HL-60/S4 treated with phorbol 12-myristate 13-acetate at 8.2 ng/mL for 4 days and 3 days (cell line): Measurements from ENCODE around the gene TSPAN15.
"Not testable (repeated sequence)": the region's sequence is repeated elsewhere in the genome, so short reads cannot be mapped to it uniquely, and the experiment has no call there.

Source experiments
- in situ Hi-C: fragments of 300-500 bp; cut with MboI; formaldehyde crosslinking; loops from 2 replicates; pipeline ENCODE4 v1.15.0; 2022; ENCODE audit warnings: low sequenced_read_pairs

TSPAN15 gene

GRCh38 chr10:69439350-69439739, 11.9 kb upstream of the TSPAN15 start:
- in situ Hi-C loops: no loop called here

DNA sequence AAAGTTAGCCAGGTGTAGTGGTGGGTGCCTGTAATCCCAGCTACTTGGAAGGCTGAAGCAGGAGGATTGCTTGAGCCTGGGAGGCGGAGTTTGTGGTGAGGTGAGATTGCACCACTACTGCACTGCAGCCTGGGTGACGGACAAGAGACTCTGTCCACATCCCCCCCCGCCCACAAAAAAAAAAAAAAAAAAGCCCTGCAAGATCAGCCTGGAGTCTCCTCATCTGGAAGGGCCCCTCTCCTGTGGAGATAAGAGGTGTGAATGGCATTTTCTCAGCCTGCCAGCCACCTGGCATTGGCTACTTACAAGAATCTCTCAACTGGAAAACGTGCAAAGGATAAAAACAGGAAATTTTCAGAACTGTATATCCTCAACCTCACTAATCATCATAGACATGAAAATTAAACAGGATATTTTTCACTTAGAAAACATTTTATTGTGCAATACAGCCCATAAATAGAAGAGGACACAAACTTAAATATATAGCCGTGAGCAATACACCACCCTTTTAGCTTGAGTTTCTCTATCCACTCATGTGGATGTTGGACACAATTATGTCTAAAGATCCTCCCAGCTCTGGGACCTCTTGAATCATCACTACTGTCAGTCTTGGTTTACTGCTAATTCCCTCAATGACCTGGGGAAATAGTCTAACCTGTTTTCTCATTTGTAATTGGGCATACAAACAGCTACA, 11.3 kb upstream of the TSPAN15 start:
- in situ Hi-C loops: no loop called here

- in situ Hi-C loops: no loop called here
Observed at GRCh38 chr10:69443354-69443753, 7.9 kb upstream of the TSPAN15 start.

DNA sequence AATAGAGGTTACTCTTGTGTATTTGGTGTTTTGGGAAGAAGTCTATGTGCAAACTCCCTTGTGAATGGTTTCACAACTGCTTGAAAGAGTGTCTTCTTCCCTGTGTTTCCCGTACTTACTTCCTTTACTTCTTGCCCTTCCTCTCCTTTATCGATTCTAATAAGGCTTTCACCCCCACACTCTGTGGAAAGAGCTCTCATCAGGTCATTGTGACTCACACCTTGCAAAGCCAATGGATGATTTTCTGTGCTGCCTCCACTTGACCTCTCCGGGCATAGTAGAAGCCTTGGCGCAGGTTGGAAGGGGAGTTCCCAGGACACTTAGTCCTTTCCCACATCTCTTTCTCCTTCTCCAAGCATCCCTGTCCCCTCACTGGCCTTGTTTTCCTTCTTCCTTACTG, 6.2 kb upstream of the TSPAN15 start:
- in situ Hi-C loops: no loop called here

- in situ Hi-C loops: no loop called here
Observed at GRCh38 chr10:69446229-69446628, 5.0 kb upstream of the TSPAN15 start.

DNA sequence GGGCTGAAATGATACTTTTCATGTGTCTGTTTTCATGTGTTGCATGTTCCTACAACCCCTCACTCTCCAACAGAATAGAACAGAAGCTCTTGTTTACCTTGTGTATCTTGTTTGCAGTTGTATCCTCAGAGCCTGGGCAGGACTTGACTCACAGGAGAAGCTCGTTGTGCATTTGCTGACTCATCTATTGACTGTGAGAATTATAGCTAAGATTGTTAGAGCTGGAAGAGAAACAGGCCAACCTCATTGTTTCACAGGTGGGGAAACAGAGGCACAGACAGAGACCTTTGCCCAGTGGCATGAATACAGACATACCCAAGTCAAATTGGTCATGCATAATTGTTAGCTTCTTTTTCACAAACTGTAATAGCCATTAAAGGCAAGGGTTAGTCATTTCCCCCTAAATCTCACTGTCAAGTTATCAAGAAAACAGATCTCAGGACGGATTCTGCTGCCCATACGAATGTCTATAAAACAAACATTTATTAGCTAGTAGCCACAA, 4.6 kb upstream of the TSPAN15 start:
- in situ Hi-C loops: no loop called here

GRCh38 chr10:69449841-69450240, 1.4 kb upstream of the TSPAN15 start:
- in situ Hi-C loops: no loop called here

DNA sequence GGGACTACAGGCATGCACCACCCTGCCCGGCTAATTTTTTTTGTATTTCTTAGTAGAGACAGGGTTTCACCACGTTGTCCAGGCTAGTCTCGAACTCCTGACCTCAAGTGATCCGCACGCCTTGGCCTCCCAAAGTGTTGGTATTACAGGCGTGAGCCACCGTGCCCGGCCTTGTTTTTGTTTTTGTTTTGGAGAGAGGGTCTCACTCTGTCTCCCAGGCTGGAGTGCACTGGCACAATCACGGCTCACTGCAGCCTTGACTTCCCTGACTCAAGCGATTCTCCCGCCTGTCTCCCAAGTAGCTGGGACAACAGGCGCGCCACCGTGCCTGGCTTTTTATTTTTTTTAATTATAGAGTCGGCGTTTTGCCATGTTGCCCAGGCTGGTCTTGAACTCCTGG, 870 bp upstream of the TSPAN15 start:
- in situ Hi-C loops: not testable (repeated sequence)

GRCh38 chr10:69451784-69452251, 553 bp downstream of the TSPAN15 start:
- in situ Hi-C loops: no loop called here

DNA sequence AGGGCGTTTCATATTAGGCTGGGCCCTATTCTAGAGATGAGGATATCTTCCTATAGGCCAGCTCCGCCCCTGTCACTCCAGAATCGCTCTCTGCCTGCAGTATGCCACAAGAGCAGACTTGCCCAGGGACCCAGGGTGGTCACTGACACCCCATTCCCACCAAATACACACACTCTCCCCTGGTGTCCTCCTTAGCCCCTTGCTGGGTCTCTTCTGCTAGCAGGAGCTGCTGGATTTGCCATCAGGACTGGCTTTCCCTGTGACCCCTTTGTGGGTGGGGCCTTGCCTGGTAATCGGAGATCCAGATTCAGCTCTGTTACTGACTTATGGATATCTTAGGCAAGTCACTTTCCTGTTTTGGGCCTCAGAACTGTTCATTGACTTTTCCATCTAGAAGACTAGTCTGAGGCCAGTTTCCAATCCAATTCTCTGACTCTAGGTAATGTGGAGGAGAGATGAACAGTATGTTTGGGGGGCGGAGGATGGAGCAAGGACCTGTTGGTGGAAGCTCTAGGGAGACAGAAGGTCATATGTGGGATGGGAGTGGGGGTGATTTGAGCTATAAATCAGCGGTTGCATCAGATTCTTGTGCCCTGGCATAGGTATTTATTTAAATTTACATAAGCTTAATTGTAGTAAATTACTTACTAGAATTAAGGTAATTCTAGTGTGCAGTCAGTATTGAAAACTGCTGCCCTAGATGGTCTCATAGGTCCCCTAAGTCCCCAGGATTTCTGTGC, 1.6 kb downstream of the TSPAN15 start:
- in situ Hi-C loops: no loop called here

DNA sequence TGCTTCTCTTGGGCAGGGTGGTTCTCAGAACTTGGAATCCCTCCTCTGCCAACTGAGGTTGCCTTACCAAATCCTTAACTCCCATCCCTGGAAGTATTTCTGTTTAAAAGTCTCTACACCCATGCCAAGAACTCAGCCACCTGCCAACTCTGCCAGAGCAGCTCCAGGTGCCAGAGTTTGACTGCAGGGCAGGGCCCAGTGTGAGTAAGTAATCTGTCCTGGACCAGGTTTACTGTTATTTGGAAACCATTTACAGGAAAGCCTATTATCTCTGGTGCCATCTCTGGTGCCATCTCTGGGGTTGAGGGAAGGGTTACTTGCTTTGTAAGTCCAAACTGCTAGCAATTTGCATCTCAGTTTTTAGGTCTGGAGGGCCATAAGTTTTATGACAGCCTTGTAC, 2.5 kb downstream of the TSPAN15 start:
- in situ Hi-C loops: no loop called here

- in situ Hi-C loops: no loop called here
Observed at GRCh38 chr10:69455006-69455763, 3.9 kb downstream of the TSPAN15 start.

DNA sequence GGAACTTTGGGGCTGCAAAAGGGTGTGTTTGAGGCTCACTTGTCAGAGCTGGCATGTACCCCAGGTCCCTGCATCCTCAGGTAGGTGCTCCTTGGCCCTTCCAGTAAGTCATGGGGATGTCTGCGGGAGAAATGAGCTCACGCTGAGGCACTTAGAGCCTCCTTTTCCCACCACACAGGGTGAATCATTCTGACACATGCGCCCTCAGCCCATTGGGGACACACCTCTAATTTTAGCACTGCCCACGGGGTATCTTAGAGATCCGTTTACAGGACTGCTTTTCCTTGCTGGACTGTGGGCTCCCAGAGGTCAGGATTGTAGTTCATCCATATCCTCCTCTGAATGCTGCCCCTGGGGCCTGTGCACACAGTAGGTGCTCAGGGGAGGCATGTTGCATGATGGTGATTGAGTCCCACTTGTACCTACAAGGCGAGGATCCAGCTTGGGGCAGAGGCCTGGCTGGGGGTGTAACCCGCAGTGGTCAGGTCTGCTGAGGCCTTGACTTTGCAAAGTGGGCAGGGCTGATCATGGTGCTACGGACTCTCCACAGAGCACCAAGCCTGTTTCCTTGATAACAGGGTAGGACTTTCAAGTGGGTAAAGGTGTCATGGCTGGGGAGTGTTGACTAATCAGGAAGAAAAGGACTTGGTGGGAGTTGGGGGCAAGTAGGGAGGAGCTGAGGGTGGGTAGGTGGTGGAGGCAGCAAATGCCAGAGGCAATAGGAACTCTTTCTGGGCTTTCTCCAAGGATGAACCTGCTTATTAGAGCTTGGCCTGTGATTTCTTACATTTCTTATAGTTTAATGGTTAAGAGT, 5.8 kb downstream of the TSPAN15 start:
- in situ Hi-C loops: no loop called here

DNA sequence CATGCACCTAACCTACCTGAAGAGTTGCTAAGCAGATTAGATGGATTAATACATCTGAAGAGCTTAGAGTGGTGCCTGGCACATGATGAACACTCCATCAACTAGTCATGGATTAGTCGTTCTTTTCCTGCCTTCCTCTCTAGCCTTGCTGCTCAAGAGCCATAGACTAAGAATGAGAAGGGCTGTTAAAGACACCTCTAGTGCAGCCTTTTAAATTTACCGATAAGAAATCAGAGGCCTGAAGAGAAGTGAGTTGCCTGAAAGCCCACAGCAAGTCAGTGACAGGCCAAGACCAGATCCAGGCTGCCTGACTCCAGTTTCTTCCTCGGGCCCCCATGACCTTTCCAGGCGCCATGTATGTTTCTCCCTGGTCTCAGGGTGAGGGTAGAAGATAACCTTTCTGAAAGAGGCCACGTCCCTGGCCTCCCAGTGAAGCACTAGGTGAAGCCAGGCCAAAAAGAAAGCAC, 6.5 kb downstream of the TSPAN15 start:
- in situ Hi-C loops: no loop called here

DNA sequence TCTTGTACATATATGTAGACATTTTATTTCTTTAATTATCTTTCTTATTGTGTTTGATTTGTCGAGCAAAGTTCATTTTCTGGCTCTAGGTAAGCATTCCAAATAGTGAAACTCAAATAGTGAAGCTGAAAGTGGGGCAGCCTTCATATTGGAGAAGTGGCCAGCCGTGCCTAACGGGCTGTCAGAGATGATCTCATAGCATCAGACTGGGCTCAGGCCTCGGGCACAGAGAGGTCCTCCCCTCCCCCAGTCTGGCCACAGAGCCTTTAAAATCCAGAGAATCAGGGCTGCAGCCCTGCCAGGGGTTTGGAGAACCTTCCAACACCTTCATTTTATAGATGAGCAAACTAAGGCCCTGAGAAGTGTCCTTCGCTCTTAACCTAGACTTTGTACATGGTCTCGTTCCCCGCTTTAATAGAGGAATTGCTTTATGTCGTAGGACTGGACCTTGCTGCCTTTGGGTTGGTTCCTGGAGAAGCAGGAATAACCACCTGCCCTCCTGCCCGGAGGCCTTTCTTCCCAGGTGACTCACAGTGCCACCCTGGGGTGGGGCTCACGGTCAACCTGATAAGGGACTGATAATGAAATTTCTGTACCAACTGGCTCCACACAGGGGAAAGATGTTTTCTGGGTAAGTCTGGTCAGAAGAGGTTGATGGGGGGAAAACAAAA, 7.3 kb downstream of the TSPAN15 start:
- in situ Hi-C loops: no loop called here

DNA sequence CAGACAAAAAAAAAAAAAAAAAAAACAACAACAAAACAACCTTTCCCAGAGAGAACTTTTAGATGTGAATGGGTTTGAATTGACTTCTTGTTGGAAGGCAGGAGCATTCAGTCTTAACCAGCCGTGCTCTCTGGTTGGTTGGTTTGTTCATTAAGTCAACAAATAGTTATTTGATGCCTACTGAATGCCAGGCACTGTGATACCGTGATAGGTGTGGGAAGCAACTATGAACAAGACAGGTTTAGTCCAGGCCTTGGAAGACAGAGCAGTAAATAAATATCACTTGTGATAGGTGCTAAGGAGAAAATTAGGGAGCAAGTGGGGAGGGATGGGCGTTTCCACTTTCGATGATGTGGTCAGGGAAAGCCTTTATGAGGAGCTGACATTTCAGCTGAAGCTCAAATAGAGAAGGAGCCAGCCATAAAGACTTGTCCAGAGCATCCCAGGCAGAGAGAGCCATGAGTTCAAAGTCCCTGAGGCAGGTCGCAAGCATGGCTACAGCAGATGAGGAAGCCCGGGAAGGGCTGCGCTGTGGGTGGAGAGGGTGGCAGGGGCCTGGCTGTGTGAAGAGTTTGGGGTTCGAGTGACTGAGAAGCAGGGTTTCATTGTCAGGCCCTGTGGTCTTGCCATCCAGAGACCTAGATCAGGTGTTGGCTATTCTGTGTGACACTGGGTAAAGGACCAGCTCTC, 8.0 kb downstream of the TSPAN15 start:
- in situ Hi-C loops: no loop called here

GRCh38 chr10:69459893-69460575, 8.8 kb downstream of the TSPAN15 start:
- in situ Hi-C loops: no loop called here

- in situ Hi-C loops: no loop called here
Observed at GRCh38 chr10:69460576-69461242, 9.4 kb downstream of the TSPAN15 start.
